ENCODE measurements around the gene FAM151A. TPM values are rescaled to one million over a fixed set of nuclear protein-coding genes. Genes with fewer than 3 reads are reported as not detected.

Gene FAM151A
- total and polyA plus RNA-seq, 3 donors from 2014 or later: 0.56 to 2.2 (median 0.94) TPM

GRCh38 chr1:54570161-54570560, 53.2 kb downstream of the FAM151A start:
- Histone ChIP-seq H3K4me3 (no peak overlapping the region), H3K36me3 (ENCODE audit: low read depth, missing control alignments) (no peaks in the 10 kb centered on the region), H3K27me3 (no peaks in the 10 kb centered on the region), H3K27ac (no peak overlapping the region), H3K9me3 (no peaks in the 10 kb centered on the region), H3K4me1 (peaks cover 22% of the 10 kb centered on the region)
- TF ChIP-seq CTCF (IDR thresholded peaks at IDR 0.05) (no peak), POLR2A (IDR thresholded peaks at IDR 0.05) (no peak)
- 92 to 99% methylated on average over 5 of the region's 5 CpGs for WGBS, 2 donors
- no peak for DNase-seq
- intact Hi-C loops (cut with DNase I; ENCODE audit: low total_unique reads): no loop called here

- Histone ChIP-seq H3K4me1 (peaks cover 22% of the 10 kb centered on the region), H3K27me3 (no peaks in the 10 kb centered on the region), H3K36me3 (ENCODE audit: low read depth, missing control alignments) (no peaks in the 10 kb centered on the region), H3K9me3 (no peaks in the 10 kb centered on the region), H3K27ac (no peak overlapping the region), H3K4me3 (no peak overlapping the region)
- no peak for DNase-seq
- WGBS, 2 donors: 74 to 84% methylated on average over 4 of the region's 4 CpGs
- TF ChIP-seq POLR2A (IDR thresholded peaks at IDR 0.05): no peak
- TF ChIP-seq CTCF (IDR thresholded peaks at IDR 0.05): no peak
- intact Hi-C loops (cut with DNase I; ENCODE audit: low total_unique reads): no loop called here
These were observed 54.0 kb downstream of the FAM151A start for GRCh38 chr1:54569339-54569738.

- H3K9me3 ChIP-seq: no peaks in the 10 kb centered on the region
- DNase-seq: no peak
- H3K27ac ChIP-seq: peak overlapping the region in 1 of 2 donors; percentile 23
- H3K4me3 ChIP-seq: no peak overlapping the region
- WGBS, 2 donors: 21 to 40% methylated on average over 5 of the region's 5 CpGs
- H3K4me1 ChIP-seq: peaks cover 22% of the 10 kb centered on the region
- intact Hi-C loops (cut with DNase I; ENCODE audit: low total_unique reads): no loop called here
- TF ChIP-seq CTCF (IDR thresholded peaks at IDR 0.05) (no peak), POLR2A (IDR thresholded peaks at IDR 0.05) (no peak)
- no peaks in the 10 kb centered on the region for H3K36me3 ChIP-seq (ENCODE audit: low read depth, missing control alignments)
- H3K27me3 ChIP-seq: no peaks in the 10 kb centered on the region
These were observed 55.4 kb downstream of the FAM151A start for GRCh38 chr1:54567961-54568360.

- no peaks in the 10 kb centered on the region for H3K36me3 ChIP-seq (ENCODE audit: low read depth, missing control alignments)
- intact Hi-C loops (cut with DNase I; ENCODE audit: low total_unique reads): no loop called here
- no peak overlapping the region for H3K4me3 ChIP-seq
- H3K9me3 ChIP-seq: no peaks in the 10 kb centered on the region
- no peak for TF ChIP-seq POLR2A (IDR thresholded peaks at IDR 0.05)
- no peak for TF ChIP-seq CTCF (IDR thresholded peaks at IDR 0.05)
- 86 to 89% methylated on average over 5 of the region's 5 CpGs for WGBS, 2 donors
- H3K4me1 ChIP-seq: peaks cover 14% of the 10 kb centered on the region
- H3K27ac ChIP-seq: no peak overlapping the region
- H3K27me3 ChIP-seq: no peaks in the 10 kb centered on the region
- no peak for DNase-seq
These were observed 56.7 kb downstream of the FAM151A start for GRCh38 chr1:54566438-54567141.

- peaks cover 9% of the 10 kb centered on the region for H3K4me1 ChIP-seq
- WGBS, 2 donors: 71 to 73% methylated on average over 4 of the region's 4 CpGs
- no peak for TF ChIP-seq CTCF (IDR thresholded peaks at IDR 0.05)
- no peak for TF ChIP-seq POLR2A (IDR thresholded peaks at IDR 0.05)
- no peaks in the 10 kb centered on the region for H3K36me3 ChIP-seq (ENCODE audit: low read depth, missing control alignments)
- no peaks in the 10 kb centered on the region for H3K27me3 ChIP-seq
- no peaks in the 10 kb centered on the region for H3K9me3 ChIP-seq
- DNase-seq: no peak
- no peak overlapping the region for H3K27ac ChIP-seq
- no peak overlapping the region for H3K4me3 ChIP-seq
- intact Hi-C loops (cut with DNase I; ENCODE audit: low total_unique reads): no loop called here
These were observed 58.2 kb downstream of the FAM151A start for GRCh38 chr1:54565113-54565501.

Measured in testis (tissue), 3 donors.